Measurements from ENCODE around the gene SEPTIN2. TPM values are rescaled to one million over a fixed set of nuclear protein-coding genes. Genes with fewer than 3 reads are reported as not detected.

The SEPTIN2 gene
- total RNA-seq, 3 donors from 2014 or later (not counting 1 experiment from before 2014, with no cell fraction given) = 275 to 315 (median 275) TPM

DNA sequence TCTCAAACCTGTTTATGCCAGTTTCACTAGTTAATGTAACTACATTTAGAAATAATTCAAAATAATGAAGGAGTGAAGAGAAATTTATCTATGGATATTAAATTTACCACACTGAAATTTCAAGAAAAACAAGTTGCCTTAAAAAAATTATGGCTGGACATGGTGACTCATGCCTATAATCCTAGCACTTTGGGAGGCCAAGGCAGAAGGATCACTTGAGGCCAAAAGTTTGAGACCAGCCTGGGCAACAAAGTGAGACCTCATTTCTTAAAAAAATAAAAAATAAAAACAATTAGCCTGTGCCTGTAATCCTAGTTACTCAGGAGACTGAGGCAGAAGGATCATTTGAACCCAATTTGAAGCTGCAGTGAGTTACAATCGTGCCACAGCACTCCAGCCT, 30.1 kb upstream of the SEPTIN2 start:
- TF ChIP-seq, protein P1, sequence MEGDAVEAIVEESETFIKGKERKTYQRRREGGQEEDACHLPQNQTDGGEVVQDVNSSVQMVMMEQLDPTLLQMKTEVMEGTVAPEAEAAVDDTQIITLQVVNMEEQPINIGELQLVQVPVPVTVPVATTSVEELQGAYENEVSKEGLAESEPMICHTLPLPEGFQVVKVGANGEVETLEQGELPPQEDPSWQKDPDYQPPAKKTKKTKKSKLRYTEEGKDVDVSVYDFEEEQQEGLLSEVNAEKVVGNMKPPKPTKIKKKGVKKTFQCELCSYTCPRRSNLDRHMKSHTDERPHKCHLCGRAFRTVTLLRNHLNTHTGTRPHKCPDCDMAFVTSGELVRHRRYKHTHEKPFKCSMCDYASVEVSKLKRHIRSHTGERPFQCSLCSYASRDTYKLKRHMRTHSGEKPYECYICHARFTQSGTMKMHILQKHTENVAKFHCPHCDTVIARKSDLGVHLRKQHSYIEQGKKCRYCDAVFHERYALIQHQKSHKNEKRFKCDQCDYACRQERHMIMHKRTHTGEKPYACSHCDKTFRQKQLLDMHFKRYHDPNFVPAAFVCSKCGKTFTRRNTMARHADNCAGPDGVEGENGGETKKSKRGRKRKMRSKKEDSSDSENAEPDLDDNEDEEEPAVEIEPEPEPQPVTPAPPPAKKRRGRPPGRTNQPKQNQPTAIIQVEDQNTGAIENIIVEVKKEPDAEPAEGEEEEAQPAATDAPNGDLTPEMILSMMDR (IDR thresholded peaks at IDR 0.05) = no peak
- H3K36me3 ChIP-seq (ENCODE audit: control insufficient read depth, insufficient read depth, low read length) = no peaks in the 10 kb centered on the region
- Mint-ChIP-seq H3K27ac (no peak overlapping the region), H3K4me1 (peaks cover 42 to 52% of the 10 kb centered on the region in 2 donors), H3K9me3 (no peaks in the 10 kb centered on the region), H3K27me3 (ENCODE audit: low read depth in 2 of 2) (no peaks in the 10 kb centered on the region), H3K4me3 (no peak overlapping the region), H3K36me3 (no peaks in the 10 kb centered on the region)
- 100% methylated on average over 1 of the region's 1 CpG for WGBS (ENCODE audit: insufficient coverage)
- ATAC-seq (no peak), DNase-seq (no peak)
- H3K27ac ChIP-seq (ENCODE audit: low read length) = no peak overlapping the region
- H3K27me3 ChIP-seq (ENCODE audit: control insufficient read depth, insufficient read depth, low read length) = no peaks in the 10 kb centered on the region
- no peaks in the 10 kb centered on the region for H3K4me1 ChIP-seq (ENCODE audit: control insufficient read depth, insufficient read depth, low read length)
- H3K4me3 ChIP-seq (ENCODE audit: low read length) = no peak overlapping the region
- intact Hi-C loops (cut with micrococcal nuclease) = no loop called here
- H3K9me3 ChIP-seq (ENCODE audit: control insufficient read depth, insufficient read depth, low read length) = no peaks in the 10 kb centered on the region

DNA sequence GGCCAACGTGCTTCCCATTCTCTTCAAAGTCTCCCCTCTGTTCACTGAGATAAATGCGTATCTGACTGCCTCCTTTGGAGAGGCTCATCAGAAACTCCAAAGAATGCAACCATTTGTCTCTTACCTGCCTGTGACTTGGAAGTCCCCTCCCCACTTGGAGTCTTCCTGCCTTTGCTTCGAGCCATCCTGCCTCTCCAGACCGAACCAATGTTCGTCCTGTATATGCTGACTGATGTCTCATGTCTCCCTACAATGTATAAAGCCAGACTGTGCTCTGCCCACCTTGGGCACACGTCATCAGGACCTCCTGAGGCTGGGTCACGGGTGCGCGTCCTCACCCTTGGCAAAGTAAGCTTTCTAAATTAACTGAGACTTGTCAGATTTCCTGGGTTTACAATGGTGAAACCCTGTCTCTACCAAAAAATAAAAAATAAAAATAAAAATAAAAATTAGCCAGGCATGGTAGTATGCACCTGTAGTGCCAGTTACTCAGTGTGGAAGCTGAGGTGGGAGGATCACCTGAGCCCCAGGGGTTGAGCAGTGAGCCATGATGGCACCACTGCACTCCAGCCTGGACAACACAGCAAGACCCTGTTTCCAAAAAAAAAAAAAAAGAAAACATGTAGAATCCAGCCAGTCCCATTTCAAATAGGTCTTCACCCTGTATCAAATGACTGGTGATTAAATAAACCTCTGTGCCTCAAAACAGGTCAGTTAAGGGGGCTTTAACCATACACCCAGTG, 29.2 kb upstream of the SEPTIN2 start:
- no peaks in the 10 kb centered on the region for H3K36me3 ChIP-seq (ENCODE audit: control insufficient read depth, insufficient read depth, low read length)
- TF ChIP-seq, protein P1 (IDR thresholded peaks at IDR 0.05) = no peak

DNA sequence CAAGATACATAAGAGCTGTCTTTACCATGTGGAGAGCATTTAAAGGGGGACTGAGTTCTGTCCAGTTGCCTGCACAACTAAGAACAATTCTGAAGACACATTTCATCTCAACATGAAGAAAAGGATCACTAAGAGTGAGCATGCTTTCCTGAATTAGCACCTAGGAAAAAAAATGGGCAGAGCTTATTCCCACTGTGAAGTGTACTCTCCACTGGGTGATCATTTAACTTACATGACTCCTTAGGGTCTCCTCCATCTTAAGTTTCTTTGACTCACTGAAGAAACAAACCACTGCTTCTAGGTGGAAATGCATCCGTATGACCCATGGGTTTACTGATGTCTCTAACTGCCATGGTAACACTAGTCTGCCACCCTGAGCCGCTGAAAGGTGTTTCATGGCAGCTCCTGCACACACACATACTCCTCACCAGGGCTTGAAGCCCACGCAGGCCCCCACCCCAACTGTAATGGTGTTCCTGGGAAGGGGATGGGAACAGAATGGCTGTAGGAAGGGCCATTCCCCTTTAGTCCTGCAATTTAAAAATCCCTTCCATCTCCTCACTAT, 27.3 kb upstream of the SEPTIN2 start:
- no peaks in the 10 kb centered on the region for H3K9me3 ChIP-seq (ENCODE audit: control insufficient read depth, insufficient read depth, low read length)
- Mint-ChIP-seq H3K36me3 (no peaks in the 10 kb centered on the region), H3K4me1 (peaks cover 52 to 58% of the 10 kb centered on the region in 2 donors), H3K27ac (peak overlapping the region in 1 of 2 donors; percentile 60), H3K4me3 (no peak overlapping the region), H3K9me3 (no peaks in the 10 kb centered on the region), H3K27me3 (ENCODE audit: low read depth in 2 of 2) (no peaks in the 10 kb centered on the region)
- no peak overlapping the region for H3K4me3 ChIP-seq (ENCODE audit: low read length)
- TF ChIP-seq, protein P1 (IDR thresholded peaks at IDR 0.05) = no peak
- no peak for ATAC-seq
- H3K36me3 ChIP-seq (ENCODE audit: control insufficient read depth, insufficient read depth, low read length) = no peaks in the 10 kb centered on the region
- no peaks in the 10 kb centered on the region for H3K27me3 ChIP-seq (ENCODE audit: control insufficient read depth, insufficient read depth, low read length)
- no peak overlapping the region for H3K27ac ChIP-seq (ENCODE audit: low read length)
- intact Hi-C loops (cut with micrococcal nuclease) = no loop called here
- no peak for DNase-seq
- no peaks in the 10 kb centered on the region for H3K4me1 ChIP-seq (ENCODE audit: control insufficient read depth, insufficient read depth, low read length)
- 87% methylated on average over 2 of the region's 3 CpGs for WGBS (ENCODE audit: insufficient coverage)

More for the DNA sequence above, 29.2 kb upstream of the SEPTIN2 start:
- Histone ChIP-seq H3K9me3 (ENCODE audit: control insufficient read depth, insufficient read depth, low read length) (no peaks in the 10 kb centered on the region), H3K27me3 (ENCODE audit: control insufficient read depth, insufficient read depth, low read length) (no peaks in the 10 kb centered on the region), H3K27ac (ENCODE audit: low read length) (no peak overlapping the region), H3K4me1 (ENCODE audit: control insufficient read depth, insufficient read depth, low read length) (no peaks in the 10 kb centered on the region), H3K4me3 (ENCODE audit: low read length) (no peak overlapping the region)
- Mint-ChIP-seq H3K4me3 (no peak overlapping the region), H3K27ac (no peak overlapping the region), H3K36me3 (no peaks in the 10 kb centered on the region), H3K27me3 (ENCODE audit: low read depth in 2 of 2) (no peaks in the 10 kb centered on the region), H3K9me3 (no peaks in the 10 kb centered on the region), H3K4me1 (peaks cover 52 to 62% of the 10 kb centered on the region in 2 donors)
- intact Hi-C loops (cut with micrococcal nuclease) = no loop called here
- no peak for DNase-seq
- WGBS (ENCODE audit: insufficient coverage) = 96% methylated on average over 9 of the region's 9 CpGs
- ATAC-seq = no peak
